HepG2 (cell line): ENCODE data around the gene IFT57. TPM values are rescaled to one million over a fixed set of nuclear protein-coding genes. Genes with fewer than 3 reads are reported as not detected.

Experiments used
- ATAC-seq: fragments of 200-7000 bp; cut with Tn5 transposase; 3 replicates; pipeline ENCODE4 v1.9.1; 2020; ENCODE audit warnings: mild to moderate bottlenecking, moderate library complexity
- BruUV-seq: library from RNA; stranded (reverse); fragments of 400-500 nt; replicated peaks from 2 replicates; lab custom pipeline; 2021; lab: Mats Ljungman, UMichigan
- CTCF ChIA-PET: fragments of 300-600 bp; formaldehyde crosslinking; extraction: SDS; loops from one replicate; lab custom pipeline; 2021; ENCODE audit warnings: low total read pairs, inconsistent platforms, low intra/inter-chr PET ratio; lab: Yijun Ruan, JAX
- POLR2A ChIA-PET: fragments of 350-600 bp; sonication (Branson Sonifier 250); formaldehyde crosslinking; loops from one replicate; lab custom pipeline; 2020; ENCODE audit warnings: antibody characterized with exemption, inconsistent platforms; lab: Yijun Ruan, JAX
- DNase-seq: peaks from one replicate; pipeline ENCODE4 v3.0.0-alpha.2; 2015; ENCODE audit warnings: low spot score
- FAIRE-seq: peaks from 3 replicates; lab custom pipeline; 2011; peaks lifted over from hg19 to GRCh38; lab: Jason Lieb, UNC
- H2AFZ ChIP-seq: one replicate; pipeline ENCODE4 v1.6.1; 2011; ENCODE audit warnings: low read length, inconsistent platforms
- H3K27ac ChIP-seq: fragments of 300-600 bp; 3 replicates; pipeline ENCODE4 v1.8.0; 2011; ENCODE audit warnings: mixed run types, mild to moderate bottlenecking, mixed read lengths, low read length, inconsistent platforms; ENCODE audit not compliant: insufficient read depth; ENCODE audit errors: extremely low read length
- H3K27me3 ChIP-seq, 2 experiments: fragments of 200-600 bp in 1 of 2; 2 replicates in 1 of 2; 3 replicates in 1 of 2; pipeline versions ENCODE4 v1.6.0 to v1.8.0; 2011; ENCODE audit warnings: low read length in 2 of 2, mild to moderate bottlenecking in 2 of 2, moderate library complexity in 2 of 2, inconsistent platforms in 1 of 2; ENCODE audit not compliant: insufficient read depth in 2 of 2, control insufficient read depth in 1 of 2
- H3K36me3 ChIP-seq, 2 experiments: fragments of 200-600 bp in 1 of 2; replicated peaks in 1 of 2; 2 replicates in 1 of 2; 3 replicates in 1 of 2; pipeline versions ENCODE4 v1.5.1 to v1.8.0; 2011; ENCODE audit warnings: low read length in 2 of 2, inconsistent platforms in 1 of 2; ENCODE audit not compliant: insufficient read depth in 2 of 2, control insufficient read depth in 1 of 2
- H3K4me1 ChIP-seq: 2 replicates; pipeline ENCODE4 v1.5.1; 2012; ENCODE audit warnings: low read length, inconsistent platforms; ENCODE audit not compliant: insufficient read depth
- H3K4me2 ChIP-seq: 2 replicates; pipeline ENCODE4 v1.6.0; 2011; ENCODE audit warnings: low read depth, low read length, inconsistent platforms
- H3K4me3 ChIP-seq, 3 experiments: fragments of 200-600 bp in 1 of 3; sonication (generic), shearing (Covaris generic) in 1 of 3; replicated peaks in 1 of 3; 2 replicates each; pipeline ENCODE4 v1.5.1; 2011 to 2016; ENCODE audit warnings: low read length in 3 of 3, inconsistent platforms in 2 of 3, low read depth in 2 of 3, mild to moderate bottlenecking in 2 of 3, control low read depth in 1 of 3, mixed read lengths in 1 of 3; ENCODE audit not compliant: insufficient read depth in 1 of 3
- H3K79me2 ChIP-seq: one replicate; pipeline ENCODE4 v1.6.1; 2011; ENCODE audit warnings: low read length, inconsistent platforms; ENCODE audit not compliant: insufficient read depth
- H3K9ac ChIP-seq: 2 replicates; pipeline ENCODE4 v1.6.0; 2011; ENCODE audit warnings: mild to moderate bottlenecking, low read depth, low read length, inconsistent platforms; ENCODE audit not compliant: insufficient read depth
- H3K9me3 ChIP-seq: 2 replicates; pipeline ENCODE4 v1.5.1; 2012; ENCODE audit warnings: mild to moderate bottlenecking, low read length
- H4K20me1 ChIP-seq: 2 replicates; pipeline ENCODE4 v1.6.0; 2011; ENCODE audit warnings: inconsistent platforms, mild to moderate bottlenecking, low read length, moderate library complexity; ENCODE audit not compliant: insufficient read depth
- ATAD3A ChIP-seq: sonication (generic); formaldehyde crosslinking; IDR thresholded peaks from 2 replicates; pipeline ENCODE4 v1.4.0; 2020; ENCODE audit warnings: missing genetic modification reagents
- BCL6 ChIP-seq: IDR thresholded peaks from 2 replicates; pipeline ENCODE4 v1.6.1; 2016; ENCODE audit warnings: missing genetic modification reagents, missing compliant biosample characterization
- PRMT3 ChIP-seq: sonication (generic); formaldehyde crosslinking; IDR thresholded peaks from 2 replicates; pipeline ENCODE4 v1.8.1; 2022; ENCODE audit warnings: low read depth, mild to moderate bottlenecking, moderate library complexity, missing genetic modification reagents, borderline replicate concordance
- RARA ChIP-seq: IDR thresholded peaks from 2 replicates; pipeline ENCODE4 v1.6.1; 2016; ENCODE audit warnings: missing genetic modification reagents, missing compliant biosample characterization
- RCOR2 ChIP-seq: IDR thresholded peaks from 2 replicates; pipeline ENCODE4 v1.6.1; 2016; ENCODE audit warnings: missing biosample characterization, missing genetic modification reagents
- SALL2 ChIP-seq: sonication (generic); formaldehyde crosslinking; IDR thresholded peaks from 2 replicates; pipeline ENCODE4 v1.8.1; 2023; ENCODE audit warnings: mild to moderate bottlenecking, missing genetic modification reagents, inconsistent platforms
- STAG1 ChIP-seq: sonication (generic); formaldehyde crosslinking; IDR thresholded peaks from 2 replicates; pipeline ENCODE4 v1.4.0; 2020; ENCODE audit warnings: missing genetic modification reagents
- U2AF1 ChIP-seq: fragments of 200-400 bp; formaldehyde crosslinking; optimal IDR thresholded peaks from 2 replicates; pipeline ENCODE3; 2017; ENCODE audit warnings: mild to moderate bottlenecking, low read depth, low read length
- ZC3H13 ChIP-seq: sonication (generic); formaldehyde crosslinking; IDR thresholded peaks from 2 replicates; pipeline ENCODE4 v1.8.1; 2023; ENCODE audit warnings: mild to moderate bottlenecking, missing genetic modification reagents, moderate library complexity
- ZNF180 ChIP-seq: sonication (generic); formaldehyde crosslinking; IDR thresholded peaks from 2 replicates; pipeline ENCODE4 v1.4.0; 2020; ENCODE audit warnings: low read depth, missing genetic modification reagents, borderline replicate concordance
- ZNF234 ChIP-seq: sonication (generic); formaldehyde crosslinking; conservative IDR thresholded peaks from 2 replicates; pipeline ENCODE4 v1.5.1; 2020; ENCODE audit warnings: mild to moderate bottlenecking, missing genetic modification reagents
- ZNF703 ChIP-seq: sonication (generic); formaldehyde crosslinking; IDR thresholded peaks from 2 replicates; pipeline ENCODE4 v1.5.1; 2020; ENCODE audit warnings: missing genetic modification reagents, mild to moderate bottlenecking, moderate library complexity, borderline replicate concordance
- WGBS: methylation state at CpG from one replicate; pipeline ENCODE4 v1.1.6; 2017; ENCODE audit warnings: low lambda C conversion rate; 5-methylcytosine and 5-hydroxymethylcytosine counted together
- in situ Hi-C: cut with HindIII; loops from 2 replicates; pipeline ENCODE4 v1.10.0; 2017; ENCODE audit warnings: low pct_unique_long_range_greater_than_20kb; ENCODE audit not compliant: extremely low pct_ligation_motif_present
- intact Hi-C: fragments of 100-400 bp; cut with micrococcal nuclease; formaldehyde crosslinking; loops from one replicate; pipeline ENCODE4 v1.10.0; 2022; ENCODE audit not compliant: unreplicated experiment
- polyA plus RNA-seq, 8 experiments: library from polyadenylated mRNA; depleted of rRNA in 3 of 8; stranded (reverse) in 7 of 8; unstranded in 1 of 8; fragments of >200 nt; fragmentation: Illumina TruSeq in 4 of 8; extraction: Trizol in 4 of 8; gene quantifications; 2 replicates each; pipeline versions ENCODE4 v1.2.1 to v1.2.3, GENCODE V29; 2011 to 2016; ENCODE audit warnings: low read depth in 4 of 8, missing spikeins in 1 of 8, mixed read lengths in 1 of 8; ENCODE audit not compliant: insufficient read depth in 1 of 8
- total RNA-seq, 5 experiments: library from RNA; depleted of rRNA; stranded (reverse); fragments of >200 nt; fragmentation: Illumina TruSeq; extraction: Trizol; gene quantifications; 2 replicates each; pipeline ENCODE4 v1.2.3, GENCODE V29; 2016; ENCODE audit warnings: low read depth in 1 of 5
- TF ChIP-seq, protein P1 (sequence below): sonication (generic); formaldehyde crosslinking; IDR thresholded peaks from 2 replicates; pipeline ENCODE4 v1.8.1; 2022; ENCODE audit warnings: mild to moderate bottlenecking, missing genetic modification reagents
- TF ChIP-seq, protein P2 (sequence below), 2 experiments: sonication (generic) in 1 of 2; formaldehyde crosslinking in 1 of 2; IDR thresholded peaks; 2 replicates each; pipeline versions ENCODE4 v1.5.1 to v1.6.1; 2011 to 2020; ENCODE audit warnings: borderline replicate concordance in 1 of 2, low read depth in 1 of 2, low read length in 1 of 2, mild to moderate bottlenecking in 1 of 2, missing genetic modification reagents in 1 of 2, moderate library complexity in 1 of 2

IFT57 gene
- total and polyA plus RNA-seq, 2 of the 13 experiments (the other 11 are each of a cell fraction or from before 2014, with no cell fraction given): 5.5 to 14.5 TPM

DNA sequence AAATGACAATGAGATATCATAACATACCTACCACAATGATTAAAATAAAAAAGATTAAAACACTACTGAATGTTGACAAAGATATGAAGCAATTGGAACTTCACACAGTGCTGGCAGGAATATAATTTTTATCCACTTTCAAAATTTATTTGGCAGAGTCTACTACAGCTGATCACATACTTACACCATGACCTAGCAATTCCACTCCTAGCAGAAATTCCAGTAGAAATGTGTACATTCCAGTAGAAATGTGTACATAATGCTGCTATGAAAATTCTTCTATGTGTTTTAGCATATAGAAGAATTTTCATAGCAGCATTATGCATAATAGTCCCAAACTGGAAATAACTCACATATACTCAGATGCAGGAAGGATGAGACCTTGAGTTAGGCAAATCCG is 43.5 kb downstream of the IFT57 start:
- no peak overlapping the region for H3K27ac ChIP-seq
- TF ChIP-seq RCOR2 (CRISPR knock-in tag) (no peak), ZNF703 (CRISPR knock-in tag) (no peak), BCL6 (CRISPR knock-in tag) (no peak), SALL2 (CRISPR knock-in tag) (no peak), ATAD3A (CRISPR knock-in tag) (no peak), ZNF234 (CRISPR knock-in tag) (no peak), PRMT3 (CRISPR knock-in tag) (no peak), ZC3H13 (CRISPR knock-in tag) (no peak), RARA (CRISPR knock-in tag) (no peak), STAG1 (CRISPR knock-in tag) (no peak), ZNF180 (CRISPR knock-in tag) (no peak), U2AF1 (no peak)
- TF ChIP-seq, protein P1, sequence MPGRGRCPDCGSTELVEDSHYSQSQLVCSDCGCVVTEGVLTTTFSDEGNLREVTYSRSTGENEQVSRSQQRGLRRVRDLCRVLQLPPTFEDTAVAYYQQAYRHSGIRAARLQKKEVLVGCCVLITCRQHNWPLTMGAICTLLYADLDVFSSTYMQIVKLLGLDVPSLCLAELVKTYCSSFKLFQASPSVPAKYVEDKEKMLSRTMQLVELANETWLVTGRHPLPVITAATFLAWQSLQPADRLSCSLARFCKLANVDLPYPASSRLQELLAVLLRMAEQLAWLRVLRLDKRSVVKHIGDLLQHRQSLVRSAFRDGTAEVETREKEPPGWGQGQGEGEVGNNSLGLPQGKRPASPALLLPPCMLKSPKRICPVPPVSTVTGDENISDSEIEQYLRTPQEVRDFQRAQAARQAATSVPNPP (CRISPR knock-in tag): no peak
- TF ChIP-seq, protein P2, sequence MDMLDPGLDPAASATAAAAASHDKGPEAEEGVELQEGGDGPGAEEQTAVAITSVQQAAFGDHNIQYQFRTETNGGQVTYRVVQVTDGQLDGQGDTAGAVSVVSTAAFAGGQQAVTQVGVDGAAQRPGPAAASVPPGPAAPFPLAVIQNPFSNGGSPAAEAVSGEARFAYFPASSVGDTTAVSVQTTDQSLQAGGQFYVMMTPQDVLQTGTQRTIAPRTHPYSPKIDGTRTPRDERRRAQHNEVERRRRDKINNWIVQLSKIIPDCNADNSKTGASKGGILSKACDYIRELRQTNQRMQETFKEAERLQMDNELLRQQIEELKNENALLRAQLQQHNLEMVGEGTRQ (IDR thresholded peaks at IDR 0.05; ENCODE audit: low read depth, low read length): no peak
- TF ChIP-seq, protein P2 (CRISPR knock-in tag; IDR thresholded peaks at IDR 0.05; ENCODE audit: borderline replicate concordance): no peak
- no peak overlapping the region for H2AFZ ChIP-seq
- no TSS peak for BruUV-seq
- FAIRE-seq (no peak), DNase-seq (no peak), ATAC-seq (no peak)
- no peak overlapping the region for H3K9ac ChIP-seq
- CTCF ChIA-PET: no interaction called here
- H3K4me1 ChIP-seq: no peaks in the 10 kb centered on the region
- POLR2A ChIA-PET: no interaction called here
- no peaks in the 10 kb centered on the region for H4K20me1 ChIP-seq
- no peaks in the 10 kb centered on the region for H3K9me3 ChIP-seq
- H3K36me3 ChIP-seq: no peaks in the 10 kb centered on the region
- H3K4me3 ChIP-seq: no peak overlapping the region
- in situ Hi-C loops: no loop called here
- H3K27me3 ChIP-seq: no peaks in the 10 kb centered on the region
- intact Hi-C loops: no loop called here
- no peak overlapping the region for H3K4me2 ChIP-seq
- H3K79me2 ChIP-seq: no peaks in the 10 kb centered on the region
- 100% methylated on average over 1 of the region's 1 CpG for WGBS
